ENCODE data around the gene MIPEP. TPM values are rescaled to one million over a fixed set of nuclear protein-coding genes. Genes with fewer than 3 reads are reported as not detected.

MIPEP gene
- total and polyA plus RNA-seq, 9 of the 15 experiments (the other 6 are each of a cell fraction or from before 2014, with no cell fraction given), result 1.7 to 19.3 (median 13.1) TPM

DNA sequence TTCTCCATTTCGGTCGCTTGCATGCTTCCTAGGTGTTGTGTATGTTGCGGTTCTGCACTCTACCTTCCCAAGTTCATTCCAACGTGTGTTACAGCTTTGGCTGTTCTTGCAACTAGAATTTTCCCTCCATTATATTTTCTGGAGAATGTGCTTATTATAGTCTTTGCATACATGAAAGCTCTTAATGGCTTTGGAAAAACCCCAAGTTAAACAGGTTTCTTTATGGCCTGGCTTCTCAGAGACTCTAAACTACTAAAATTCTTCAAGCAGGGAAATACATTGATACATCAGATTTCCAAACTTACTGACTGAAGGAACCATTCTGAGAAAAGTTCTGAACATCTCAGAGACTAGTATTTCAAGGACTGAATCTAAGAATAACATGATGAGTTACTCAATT, 11.9 kb downstream of the MIPEP start:
- H3K79me2 ChIP-seq (ENCODE audit: control insufficient read depth, insufficient read depth, low read length), result no peaks in the 10 kb centered on the region
- no peak overlapping the region for H2AFZ ChIP-seq (ENCODE audit: low read depth, low read length)
- in situ Hi-C loops (cut with MboI) (no loop called here), intact Hi-C loops (cut with micrococcal nuclease) (no loop called here)
- no TSS peak for BruUV-seq (replicated peaks)
- H3K27ac ChIP-seq (ENCODE audit: extremely low read depth, low read depth, low read length), result no peak overlapping the region
- no peak overlapping the region for H3K9ac ChIP-seq (ENCODE audit: insufficient read depth in 1 of 2, low read depth in 2 of 2, low read length in 2 of 2)
- ATAC-seq (no peak), FAIRE-seq (no peak), DNase-seq (ENCODE audit: extremely low read depth in 1 of 4, low spot score in 3 of 4) (no peak)
- H3K4me1 ChIP-seq (replicated peaks in 1 of 2; ENCODE audit: control insufficient read depth in 2 of 2, insufficient read depth in 2 of 2, low read length in 2 of 2), result no peaks in the 10 kb centered on the region
- no peaks in the 10 kb centered on the region for H4K20me1 ChIP-seq (replicated peaks; ENCODE audit: control insufficient read depth, insufficient read depth, low read length)
- peaks cover 8% of the 10 kb centered on the region; the same call in 2 of the 3 replicates for H3K36me3 ChIP-seq (ENCODE audit: control insufficient read depth, insufficient read depth, low read length)
- no peak overlapping the region for H3K4me2 ChIP-seq (ENCODE audit: insufficient read depth, low read length)
- 90% methylated on average over 4 of the region's 4 CpGs for WGBS (ENCODE audit: insufficient coverage, low coverage, missing lambda C conversion rate)
- no peaks in the 10 kb centered on the region for H3K9me1 ChIP-seq (ENCODE audit: control insufficient read depth, insufficient read depth, low read length)
- no peak overlapping the region for H3K4me3 ChIP-seq
- no peaks in the 10 kb centered on the region for H3K9me3 ChIP-seq (replicated peaks; ENCODE audit: control insufficient read depth, insufficient read depth, low read depth, low read length)
- POLR2A ChIA-PET, result no interaction called here
- CTCF ChIA-PET (ENCODE audit: low intra/inter-chr PET ratio), result no interaction called here
- H3K27me3 ChIP-seq (ENCODE audit: control insufficient read depth in 2 of 2, insufficient read depth in 2 of 2, low read length in 2 of 2), result no peaks in the 10 kb centered on the region
- TF ChIP-seq ZNF3 (CRISPR knock-in tag; IDR thresholded peaks at IDR 0.05) (no peak), EP300 (IDR thresholded peaks at IDR 0.05; ENCODE audit: low read length) (no peak), ZNF124 (CRISPR knock-in tag; IDR thresholded peaks at IDR 0.05) (no peak), SMARCA4 (IDR thresholded peaks at IDR 0.05) (no peak), SIRT6 (IDR thresholded peaks at IDR 0.05; ENCODE audit: low read depth, low read length) (no peak), RUNX1 (IDR thresholded peaks at IDR 0.05; ENCODE audit: low read depth) (no peak), ZBTB17 (CRISPR knock-in tag; IDR thresholded peaks at IDR 0.05) (no peak), PHB2 (IDR thresholded peaks at IDR 0.05; ENCODE audit: low read depth) (no peak), XRCC5 (IDR thresholded peaks at IDR 0.05; ENCODE audit: low read depth, low read length) (no peak), NR4A1 (CRISPR knock-in tag; IDR thresholded peaks at IDR 0.05) (no peak), NR4A1 (tag; IDR thresholded peaks at IDR 0.05) (no peak), POLR2AphosphoS2 (IDR thresholded peaks at IDR 0.05; ENCODE audit: low read length) (no peak), ATF1 (CRISPR knock-in tag; IDR thresholded peaks at IDR 0.05) (no peak), ATF1 (tag; IDR thresholded peaks at IDR 0.05) (no peak), KLF1 (tag; IDR thresholded peaks at IDR 0.05) (no peak), ZNF76 (CRISPR knock-in tag; IDR thresholded peaks at IDR 0.05; ENCODE audit: borderline replicate concordance) (no peak), HDAC3 (IDR thresholded peaks at IDR 0.05; ENCODE audit: borderline replicate concordance, partially characterized antibody) (no peak), ASH1L (IDR thresholded peaks at IDR 0.05; ENCODE audit: borderline replicate concordance, low read depth, partially characterized antibody) (no peak)
- TF ChIP-seq, protein P1, sequence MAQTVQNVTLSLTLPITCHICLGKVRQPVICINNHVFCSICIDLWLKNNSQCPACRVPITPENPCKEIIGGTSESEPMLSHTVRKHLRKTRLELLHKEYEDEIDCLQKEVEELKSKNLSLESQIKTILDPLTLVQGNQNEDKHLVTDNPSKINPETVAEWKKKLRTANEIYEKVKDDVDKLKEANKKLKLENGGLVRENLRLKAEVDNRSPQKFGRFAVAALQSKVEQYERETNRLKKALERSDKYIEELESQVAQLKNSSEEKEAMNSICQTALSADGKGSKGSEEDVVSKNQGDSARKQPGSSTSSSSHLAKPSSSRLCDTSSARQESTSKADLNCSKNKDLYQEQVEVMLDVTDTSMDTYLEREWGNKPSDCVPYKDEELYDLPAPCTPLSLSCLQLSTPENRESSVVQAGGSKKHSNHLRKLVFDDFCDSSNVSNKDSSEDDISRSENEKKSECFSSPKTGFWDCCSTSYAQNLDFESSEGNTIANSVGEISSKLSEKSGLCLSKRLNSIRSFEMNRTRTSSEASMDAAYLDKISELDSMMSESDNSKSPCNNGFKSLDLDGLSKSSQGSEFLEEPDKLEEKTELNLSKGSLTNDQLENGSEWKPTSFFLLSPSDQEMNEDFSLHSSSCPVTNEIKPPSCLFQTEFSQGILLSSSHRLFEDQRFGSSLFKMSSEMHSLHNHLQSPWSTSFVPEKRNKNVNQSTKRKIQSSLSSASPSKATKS (CRISPR knock-in tag; IDR thresholded peaks at IDR 0.05), result no peak
- TF ChIP-seq, protein P2, sequence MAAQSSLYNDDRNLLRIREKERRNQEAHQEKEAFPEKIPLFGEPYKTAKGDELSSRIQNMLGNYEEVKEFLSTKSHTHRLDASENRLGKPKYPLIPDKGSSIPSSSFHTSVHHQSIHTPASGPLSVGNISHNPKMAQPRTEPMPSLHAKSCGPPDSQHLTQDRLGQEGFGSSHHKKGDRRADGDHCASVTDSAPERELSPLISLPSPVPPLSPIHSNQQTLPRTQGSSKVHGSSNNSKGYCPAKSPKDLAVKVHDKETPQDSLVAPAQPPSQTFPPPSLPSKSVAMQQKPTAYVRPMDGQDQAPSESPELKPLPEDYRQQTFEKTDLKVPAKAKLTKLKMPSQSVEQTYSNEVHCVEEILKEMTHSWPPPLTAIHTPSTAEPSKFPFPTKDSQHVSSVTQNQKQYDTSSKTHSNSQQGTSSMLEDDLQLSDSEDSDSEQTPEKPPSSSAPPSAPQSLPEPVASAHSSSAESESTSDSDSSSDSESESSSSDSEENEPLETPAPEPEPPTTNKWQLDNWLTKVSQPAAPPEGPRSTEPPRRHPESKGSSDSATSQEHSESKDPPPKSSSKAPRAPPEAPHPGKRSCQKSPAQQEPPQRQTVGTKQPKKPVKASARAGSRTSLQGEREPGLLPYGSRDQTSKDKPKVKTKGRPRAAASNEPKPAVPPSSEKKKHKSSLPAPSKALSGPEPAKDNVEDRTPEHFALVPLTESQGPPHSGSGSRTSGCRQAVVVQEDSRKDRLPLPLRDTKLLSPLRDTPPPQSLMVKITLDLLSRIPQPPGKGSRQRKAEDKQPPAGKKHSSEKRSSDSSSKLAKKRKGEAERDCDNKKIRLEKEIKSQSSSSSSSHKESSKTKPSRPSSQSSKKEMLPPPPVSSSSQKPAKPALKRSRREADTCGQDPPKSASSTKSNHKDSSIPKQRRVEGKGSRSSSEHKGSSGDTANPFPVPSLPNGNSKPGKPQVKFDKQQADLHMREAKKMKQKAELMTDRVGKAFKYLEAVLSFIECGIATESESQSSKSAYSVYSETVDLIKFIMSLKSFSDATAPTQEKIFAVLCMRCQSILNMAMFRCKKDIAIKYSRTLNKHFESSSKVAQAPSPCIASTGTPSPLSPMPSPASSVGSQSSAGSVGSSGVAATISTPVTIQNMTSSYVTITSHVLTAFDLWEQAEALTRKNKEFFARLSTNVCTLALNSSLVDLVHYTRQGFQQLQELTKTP (IDR thresholded peaks at IDR 0.05; ENCODE audit: low read depth in 1 of 2, partially characterized antibody in 2 of 2), result no peak

Data from K562 (cell line).